GM12891 (cell line): ENCODE measurements around the gene CRADD.

Experiments used
- PAX5 ChIP-seq: IDR thresholded peaks from 2 replicates; pipeline ENCODE4 v1.6.1; 2011; ENCODE audit warnings: low read length, moderate library complexity, mild to moderate bottlenecking; ENCODE audit not compliant: insufficient read depth, severe bottlenecking
- POLR2A ChIP-seq: IDR thresholded peaks from 2 replicates; pipeline ENCODE4 v1.6.1; 2011; ENCODE audit warnings: low read depth, low read length, control low read depth
- POLR2AphosphoS5 ChIP-seq: IDR thresholded peaks from 2 replicates; pipeline ENCODE4 v1.6.1; 2011; ENCODE audit warnings: low read depth, low read length, control low read depth
- POU2F2 ChIP-seq: IDR thresholded peaks from 2 replicates; pipeline ENCODE4 v1.6.1; 2011; ENCODE audit warnings: low read depth, mild to moderate bottlenecking, control low read depth, low read length, moderate library complexity
- TAF1 ChIP-seq: IDR thresholded peaks from 2 replicates; pipeline ENCODE4 v1.6.1; 2011; ENCODE audit warnings: low read depth, low read length, control low read depth

- no peak for TF ChIP-seq POLR2AphosphoS5
- TF ChIP-seq POLR2A, result no peak
- TF ChIP-seq TAF1, result no peak
- no peak for TF ChIP-seq PAX5
- no peak for TF ChIP-seq POU2F2
These were observed 2.8 kb downstream of the CRADD start for GRCh38 chr12:93680006-93680405.
